Astrocyte (in vitro differentiated cells and primary cell): Measurements from ENCODE around the gene CCDC43. TPM values are rescaled to one million over a fixed set of nuclear protein-coding genes. Genes with fewer than 3 reads are reported as not detected.

Experiments used
- DNase-seq: peaks from one replicate; pipeline ENCODE4 v3.0.0-alpha.2; 2010; ENCODE audit warnings: low read depth
- FAIRE-seq: peaks from 2 replicates; lab custom pipeline; 2011; peaks lifted over from hg19 to GRCh38; lab: Jason Lieb, UNC
- H2AFZ ChIP-seq: 2 replicates; pipeline ENCODE4 v1.6.0; 2012; ENCODE audit warnings: low read depth, low read length, inconsistent platforms
- H3K27ac ChIP-seq: 2 replicates; pipeline ENCODE4 v1.5.1; 2011; ENCODE audit warnings: low read depth, low read length, inconsistent platforms
- H3K27me3 ChIP-seq: 2 replicates; pipeline ENCODE4 v1.6.0; 2011; ENCODE audit warnings: low read length, inconsistent platforms; ENCODE audit not compliant: insufficient read depth
- H3K36me3 ChIP-seq: 2 replicates; pipeline ENCODE4 v1.5.1; 2011; ENCODE audit warnings: low read length, inconsistent platforms; ENCODE audit not compliant: insufficient read depth
- H3K4me1 ChIP-seq: 2 replicates; pipeline ENCODE4 v1.5.1; 2011; ENCODE audit warnings: low read length, inconsistent platforms; ENCODE audit not compliant: insufficient read depth
- H3K4me2 ChIP-seq: 2 replicates; pipeline ENCODE4 v1.6.0; 2012; ENCODE audit warnings: low read length, inconsistent platforms
- H3K4me3 ChIP-seq: 2 replicates; pipeline ENCODE4 v1.5.1; 2011; ENCODE audit warnings: low read depth, mild to moderate bottlenecking, low read length, inconsistent platforms; ENCODE audit not compliant: insufficient read depth
- H3K79me2 ChIP-seq: 2 replicates; pipeline ENCODE4 v1.6.0; 2012; ENCODE audit warnings: mild to moderate bottlenecking, low read length, inconsistent platforms; ENCODE audit not compliant: insufficient read depth
- H3K9ac ChIP-seq: 2 replicates; pipeline ENCODE4 v1.6.0; 2012; ENCODE audit warnings: mild to moderate bottlenecking, low read length, inconsistent platforms
- H3K9me3 ChIP-seq: 2 replicates; pipeline ENCODE4 v1.5.1; 2012; ENCODE audit warnings: low read depth, mild to moderate bottlenecking, low read length, inconsistent platforms; ENCODE audit not compliant: insufficient read depth
- H4K20me1 ChIP-seq: 2 replicates; pipeline ENCODE4 v1.6.0; 2012; ENCODE audit warnings: low read length, inconsistent platforms; ENCODE audit not compliant: insufficient read depth
- H3K27ac Mint-ChIP-seq: one replicate; pipeline ENCODE4 v1.8.0; 2021; ENCODE audit warnings: mild to moderate bottlenecking, mixed read lengths; ENCODE audit not compliant: unreplicated experiment
- H3K27me3 Mint-ChIP-seq: one replicate; pipeline ENCODE4 v1.8.0; 2021; ENCODE audit warnings: low read depth, mixed read lengths; ENCODE audit not compliant: unreplicated experiment
- H3K36me3 Mint-ChIP-seq: one replicate; pipeline ENCODE4 v1.8.0; 2021; ENCODE audit warnings: low read depth, mixed read lengths; ENCODE audit not compliant: unreplicated experiment
- H3K4me1 Mint-ChIP-seq: one replicate; pipeline ENCODE4 v1.8.0; 2021; ENCODE audit warnings: low read depth, mixed read lengths; ENCODE audit not compliant: unreplicated experiment
- H3K4me3 Mint-ChIP-seq: one replicate; pipeline ENCODE4 v1.8.0; 2021; ENCODE audit warnings: mild to moderate bottlenecking, moderate library complexity, mixed read lengths; ENCODE audit not compliant: unreplicated experiment
- H3K9me3 Mint-ChIP-seq: one replicate; pipeline ENCODE4 v1.8.0; 2021; ENCODE audit warnings: mild to moderate bottlenecking, mixed read lengths; ENCODE audit not compliant: unreplicated experiment
- EZH2 ChIP-seq: IDR thresholded peaks from 2 replicates; pipeline ENCODE4 v1.6.1; 2012; ENCODE audit warnings: mild to moderate bottlenecking, low read length, inconsistent platforms; ENCODE audit not compliant: insufficient read depth
- total RNA-seq: library from RNA; stranded (reverse); gene quantifications from 2 replicates; pipeline ENCODE4 v1.2.1, GENCODE V29; 2021
- TF ChIP-seq, protein P1 (sequence below): IDR thresholded peaks from 2 replicates; pipeline ENCODE4 v1.5.1; 2011; ENCODE audit warnings: low read depth, mild to moderate bottlenecking, inconsistent platforms, low read length, moderate library complexity; ENCODE audit not compliant: insufficient read depth

CCDC43 gene
- total RNA-seq, 1 donor from 2014 or later: 31.9 TPM

DNA sequence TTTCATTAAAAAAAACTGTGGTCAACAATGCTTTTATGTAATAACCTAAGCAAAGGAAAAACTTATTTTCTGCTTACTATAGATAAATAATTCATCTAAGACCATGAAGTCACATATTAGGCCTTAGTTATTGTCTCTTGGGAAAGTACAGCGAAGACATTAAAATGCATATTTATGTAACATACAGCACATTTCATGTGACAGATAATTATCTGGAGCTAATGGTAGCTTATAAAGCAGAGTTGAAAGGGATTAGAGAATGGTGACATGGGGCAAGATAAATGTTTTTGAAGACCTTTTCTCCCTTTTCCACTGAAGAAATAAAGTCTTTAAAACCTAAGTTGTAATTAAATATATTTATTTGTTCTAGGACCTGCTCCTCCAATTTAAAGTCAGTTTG, 23.6 kb downstream of the CCDC43 start:
- Histone ChIP-seq H4K20me1 (no peaks in the 10 kb centered on the region), H3K27me3 (no peaks in the 10 kb centered on the region), H3K27ac (no peak overlapping the region), H3K4me1 (no peaks in the 10 kb centered on the region), H3K4me2 (no peak overlapping the region), H3K4me3 (no peak overlapping the region), H3K79me2 (no peaks in the 10 kb centered on the region), H3K36me3 (no peaks in the 10 kb centered on the region), H2AFZ (no peak overlapping the region), H3K9ac (no peak overlapping the region), H3K9me3 (no peaks in the 10 kb centered on the region)
- no peak overlapping the region for H3K4me3 Mint-ChIP-seq
- TF ChIP-seq, protein P1, sequence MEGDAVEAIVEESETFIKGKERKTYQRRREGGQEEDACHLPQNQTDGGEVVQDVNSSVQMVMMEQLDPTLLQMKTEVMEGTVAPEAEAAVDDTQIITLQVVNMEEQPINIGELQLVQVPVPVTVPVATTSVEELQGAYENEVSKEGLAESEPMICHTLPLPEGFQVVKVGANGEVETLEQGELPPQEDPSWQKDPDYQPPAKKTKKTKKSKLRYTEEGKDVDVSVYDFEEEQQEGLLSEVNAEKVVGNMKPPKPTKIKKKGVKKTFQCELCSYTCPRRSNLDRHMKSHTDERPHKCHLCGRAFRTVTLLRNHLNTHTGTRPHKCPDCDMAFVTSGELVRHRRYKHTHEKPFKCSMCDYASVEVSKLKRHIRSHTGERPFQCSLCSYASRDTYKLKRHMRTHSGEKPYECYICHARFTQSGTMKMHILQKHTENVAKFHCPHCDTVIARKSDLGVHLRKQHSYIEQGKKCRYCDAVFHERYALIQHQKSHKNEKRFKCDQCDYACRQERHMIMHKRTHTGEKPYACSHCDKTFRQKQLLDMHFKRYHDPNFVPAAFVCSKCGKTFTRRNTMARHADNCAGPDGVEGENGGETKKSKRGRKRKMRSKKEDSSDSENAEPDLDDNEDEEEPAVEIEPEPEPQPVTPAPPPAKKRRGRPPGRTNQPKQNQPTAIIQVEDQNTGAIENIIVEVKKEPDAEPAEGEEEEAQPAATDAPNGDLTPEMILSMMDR: no peak
- no peak for TF ChIP-seq EZH2
- no peaks in the 10 kb centered on the region for H3K9me3 Mint-ChIP-seq
- no peak overlapping the region for H3K27ac Mint-ChIP-seq
- H3K4me1 Mint-ChIP-seq: no peaks in the 10 kb centered on the region
- FAIRE-seq (no peak), DNase-seq (no peak)
- no peaks in the 10 kb centered on the region for H3K27me3 Mint-ChIP-seq
- H3K36me3 Mint-ChIP-seq: no peaks in the 10 kb centered on the region

DNA sequence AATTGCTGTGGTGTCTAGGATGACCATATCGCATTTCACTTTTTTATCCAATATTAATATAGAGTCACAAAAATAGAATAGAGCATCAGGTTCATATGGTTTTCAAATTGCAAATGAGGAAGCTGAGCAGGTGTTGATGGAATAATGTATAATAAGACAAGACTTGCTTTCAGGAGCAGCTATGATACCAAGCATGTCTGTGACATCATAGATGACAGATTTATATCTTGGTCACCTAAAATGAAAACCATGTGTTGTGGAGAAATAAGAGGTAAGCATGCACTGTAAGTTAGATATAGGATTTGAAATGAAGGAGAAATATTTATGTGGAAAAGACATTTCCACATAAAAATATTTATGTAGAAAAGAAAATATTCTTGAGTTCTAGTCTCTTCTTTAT, 24.7 kb downstream of the CCDC43 start:
- Mint-ChIP-seq H3K27me3 (no peaks in the 10 kb centered on the region), H3K4me3 (no peak overlapping the region), H3K27ac (no peak overlapping the region), H3K9me3 (no peaks in the 10 kb centered on the region), H3K36me3 (no peaks in the 10 kb centered on the region), H3K4me1 (no peaks in the 10 kb centered on the region)
- Histone ChIP-seq H3K4me2 (no peak overlapping the region), H3K9ac (no peak overlapping the region), H3K9me3 (no peaks in the 10 kb centered on the region), H4K20me1 (no peaks in the 10 kb centered on the region), H2AFZ (no peak overlapping the region), H3K4me1 (no peaks in the 10 kb centered on the region), H3K27me3 (no peaks in the 10 kb centered on the region), H3K27ac (no peak overlapping the region), H3K79me2 (no peaks in the 10 kb centered on the region), H3K4me3 (no peak overlapping the region), H3K36me3 (no peaks in the 10 kb centered on the region)
- no peak for FAIRE-seq
- no peak for DNase-seq
- TF ChIP-seq, protein P1: no peak
- no peak for TF ChIP-seq EZH2

DNA sequence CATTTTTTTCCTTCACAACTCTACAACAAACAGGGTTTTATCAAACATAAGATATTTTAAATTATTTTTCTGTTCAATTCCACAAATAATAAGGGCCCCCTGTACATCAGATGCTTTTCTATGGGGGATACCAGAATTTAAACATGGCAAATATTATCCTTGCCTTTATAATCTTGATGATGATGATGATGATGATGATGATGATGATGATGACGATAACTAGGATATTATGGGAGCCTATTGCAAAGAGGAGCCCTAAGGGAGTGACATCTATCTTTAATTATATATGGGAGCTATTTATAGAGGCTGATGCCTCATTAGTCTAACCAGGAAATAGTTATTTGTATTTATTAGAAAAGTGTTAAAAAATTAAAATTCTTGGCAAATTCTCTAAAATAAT, 26.5 kb downstream of the CCDC43 start:
- no peak overlapping the region for H3K27ac ChIP-seq
- no peaks in the 10 kb centered on the region for H3K9me3 ChIP-seq
- H3K4me2 ChIP-seq: no peak overlapping the region
- no peaks in the 10 kb centered on the region for H3K9me3 Mint-ChIP-seq
- no peaks in the 10 kb centered on the region for H3K27me3 Mint-ChIP-seq
- no peaks in the 10 kb centered on the region for H3K27me3 ChIP-seq
- H3K4me3 ChIP-seq: no peak overlapping the region
- H3K4me1 ChIP-seq: no peaks in the 10 kb centered on the region
- no peaks in the 10 kb centered on the region for H3K36me3 Mint-ChIP-seq
- H3K4me3 Mint-ChIP-seq: no peak overlapping the region
- no peak overlapping the region for H2AFZ ChIP-seq
- H4K20me1 ChIP-seq: no peaks in the 10 kb centered on the region
- H3K4me1 Mint-ChIP-seq: no peaks in the 10 kb centered on the region
- no peaks in the 10 kb centered on the region for H3K79me2 ChIP-seq
- no peak for FAIRE-seq
- no peak for DNase-seq
- no peaks in the 10 kb centered on the region for H3K36me3 ChIP-seq
- H3K9ac ChIP-seq: no peak overlapping the region
- TF ChIP-seq, protein P1: no peak
- no peak for TF ChIP-seq EZH2
- no peak overlapping the region for H3K27ac Mint-ChIP-seq
